GM10266 (cell line): Measurements from ENCODE around the gene KCNT1.
A peak's percentile ranks its signal among the peaks of the same experiment; 100 is the strongest.

Experiments
- DNase-seq: peaks from one replicate; pipeline ENCODE4 v3.0.0; 2012; ENCODE audit errors: extremely low spot score
- TF ChIP-seq, protein P1 (sequence below): IDR thresholded peaks from 2 replicates; pipeline ENCODE4 v1.5.1; 2012; ENCODE audit warnings: mild to moderate bottlenecking, low read depth; ENCODE audit not compliant: control insufficient read depth, insufficient read depth; ENCODE audit errors: missing control alignments

The KCNT1 gene

DNA sequence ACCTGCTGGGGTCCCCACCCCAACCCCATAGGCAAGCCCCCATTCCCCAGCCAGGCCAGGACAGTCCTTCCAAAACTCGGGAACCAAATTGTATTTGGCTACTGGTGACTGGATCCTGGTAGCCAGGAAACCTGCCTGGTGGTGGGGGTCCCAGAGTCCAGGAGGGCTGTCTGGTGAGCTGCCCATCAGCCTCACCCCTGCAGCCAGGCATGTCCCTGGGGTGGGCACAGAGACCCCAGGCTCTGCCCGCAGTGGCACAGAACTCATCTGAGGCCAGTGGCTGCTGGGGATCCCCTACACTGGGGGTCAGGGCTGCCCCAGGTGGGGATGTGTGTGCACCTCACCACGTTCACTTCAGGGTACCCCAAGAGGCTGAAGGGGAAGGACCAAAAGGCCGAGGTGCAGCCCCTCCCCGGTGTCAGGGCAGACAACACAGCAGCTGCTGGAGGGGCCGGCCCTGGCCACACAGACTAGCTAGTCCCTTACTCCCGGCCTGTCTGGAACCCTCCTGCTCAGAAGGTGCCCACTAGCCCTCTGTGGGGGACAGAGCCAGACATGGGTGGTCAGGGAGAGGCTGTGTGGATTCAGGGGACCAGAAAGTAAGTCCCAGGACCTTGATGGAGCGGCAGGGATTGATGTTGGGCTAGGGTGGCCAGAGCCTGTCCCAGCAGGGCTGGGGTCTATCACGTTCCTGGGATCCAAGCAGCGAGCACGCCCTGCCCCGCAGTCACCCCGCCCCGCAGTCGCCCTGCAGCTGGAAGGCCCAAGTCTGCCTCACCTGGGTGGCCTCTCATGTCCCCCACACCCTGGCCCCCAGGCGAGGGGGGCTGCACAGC lies 91.5 kb downstream of the KCNT1 start:
- DNase-seq: no peak
- TF ChIP-seq, protein P1, sequence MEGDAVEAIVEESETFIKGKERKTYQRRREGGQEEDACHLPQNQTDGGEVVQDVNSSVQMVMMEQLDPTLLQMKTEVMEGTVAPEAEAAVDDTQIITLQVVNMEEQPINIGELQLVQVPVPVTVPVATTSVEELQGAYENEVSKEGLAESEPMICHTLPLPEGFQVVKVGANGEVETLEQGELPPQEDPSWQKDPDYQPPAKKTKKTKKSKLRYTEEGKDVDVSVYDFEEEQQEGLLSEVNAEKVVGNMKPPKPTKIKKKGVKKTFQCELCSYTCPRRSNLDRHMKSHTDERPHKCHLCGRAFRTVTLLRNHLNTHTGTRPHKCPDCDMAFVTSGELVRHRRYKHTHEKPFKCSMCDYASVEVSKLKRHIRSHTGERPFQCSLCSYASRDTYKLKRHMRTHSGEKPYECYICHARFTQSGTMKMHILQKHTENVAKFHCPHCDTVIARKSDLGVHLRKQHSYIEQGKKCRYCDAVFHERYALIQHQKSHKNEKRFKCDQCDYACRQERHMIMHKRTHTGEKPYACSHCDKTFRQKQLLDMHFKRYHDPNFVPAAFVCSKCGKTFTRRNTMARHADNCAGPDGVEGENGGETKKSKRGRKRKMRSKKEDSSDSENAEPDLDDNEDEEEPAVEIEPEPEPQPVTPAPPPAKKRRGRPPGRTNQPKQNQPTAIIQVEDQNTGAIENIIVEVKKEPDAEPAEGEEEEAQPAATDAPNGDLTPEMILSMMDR: no peak

DNA sequence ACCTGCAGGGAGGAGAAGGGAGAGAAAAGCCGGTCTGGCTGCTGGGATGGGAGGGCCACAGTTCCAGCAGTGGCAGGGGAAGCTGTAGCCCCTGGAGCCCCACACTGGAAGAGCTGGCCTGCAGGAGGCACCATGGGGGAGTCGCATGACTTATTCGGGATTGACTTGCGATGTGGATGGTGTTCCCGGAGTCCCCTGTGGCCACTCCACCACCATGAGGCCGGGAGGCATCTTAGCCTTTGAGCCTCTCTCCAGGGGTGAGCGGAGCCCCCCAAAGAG lies 92.0 kb downstream of the KCNT1 start:
- TF ChIP-seq, protein P1: no peak
- no peak for DNase-seq

DNA sequence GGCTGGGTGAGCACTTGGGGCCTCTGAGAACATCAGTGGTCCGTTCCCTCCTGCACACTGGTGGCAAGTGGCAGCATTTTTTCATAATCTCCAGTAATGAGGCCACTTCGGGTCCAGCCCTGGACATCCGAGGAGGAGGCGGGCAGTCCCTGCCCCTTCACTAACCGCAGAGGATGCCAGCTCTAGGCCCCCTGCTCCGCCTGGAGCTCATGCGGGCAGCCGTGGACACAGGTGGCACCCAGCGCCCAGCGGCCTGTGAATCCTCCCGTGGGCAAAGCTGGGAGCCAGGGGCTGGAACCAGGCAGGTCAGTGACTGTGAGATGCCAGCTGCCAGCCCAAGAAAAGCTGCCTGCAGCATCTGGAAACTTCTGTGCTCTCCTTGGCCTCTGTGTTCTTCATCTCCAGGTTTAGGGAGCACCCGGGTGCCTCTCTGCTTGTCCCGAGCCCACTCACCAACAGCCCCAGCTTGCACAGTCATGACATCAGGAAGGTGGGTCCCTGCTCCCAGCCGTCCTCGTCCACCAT lies 92.4 kb downstream of the KCNT1 start:
- TF ChIP-seq, protein P1: no peak
- no peak for DNase-seq

DNA sequence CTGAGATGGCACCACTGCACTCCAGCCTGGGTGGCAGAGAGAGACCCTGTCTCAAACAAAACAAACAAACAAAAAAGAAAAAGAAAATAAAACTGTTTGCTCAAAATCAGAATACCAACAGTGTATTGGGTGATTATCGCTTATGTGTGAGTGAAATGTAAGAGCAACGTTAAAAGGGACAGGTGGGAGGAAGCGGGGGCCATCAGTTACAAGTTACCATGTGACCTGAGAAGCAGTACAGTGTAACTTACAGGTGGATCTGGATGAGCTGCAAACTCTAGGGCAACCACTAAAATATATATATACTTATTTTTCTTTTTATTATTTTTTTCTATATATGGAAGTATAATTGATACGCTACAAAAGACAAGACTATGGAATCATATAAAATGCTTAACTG lies 93.4 kb downstream of the KCNT1 start:
- TF ChIP-seq, protein P1: no peak
- DNase-seq: no peak

DNA sequence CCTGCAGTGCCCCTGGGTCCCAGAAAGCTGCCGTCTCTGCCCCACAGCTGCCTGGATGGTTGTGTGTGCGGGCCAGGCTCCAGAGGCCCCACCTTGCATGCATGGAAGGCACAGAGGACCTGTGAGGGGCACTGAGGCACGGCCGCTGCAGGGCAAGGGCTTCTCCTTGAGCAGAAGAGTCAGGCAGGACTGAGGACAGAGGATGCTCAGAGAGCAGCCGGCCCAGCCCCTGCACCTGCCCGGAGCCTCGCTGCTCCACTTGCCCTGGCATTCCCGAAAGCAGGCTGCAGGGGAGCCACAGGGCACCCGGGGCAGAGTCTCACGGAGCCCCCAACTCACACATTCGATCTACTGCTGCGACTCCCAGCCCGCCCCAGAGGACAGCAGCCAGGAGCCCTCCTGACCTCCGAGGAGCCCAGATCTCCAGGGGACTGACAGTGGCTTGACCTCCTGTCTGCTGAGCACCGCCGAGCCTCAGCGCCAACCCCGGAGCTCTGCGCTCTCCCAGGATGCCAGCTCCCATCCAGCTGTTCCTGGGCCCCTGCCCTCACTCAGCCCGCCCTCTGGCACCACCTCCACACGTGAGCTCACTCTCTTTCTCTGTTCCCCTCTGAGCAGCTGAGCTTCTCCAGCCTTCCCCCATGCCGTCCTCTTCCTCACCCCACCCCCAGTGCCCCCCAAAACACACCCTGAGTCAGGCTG lies 95.0 kb downstream of the KCNT1 start:
- DNase-seq: no peak
- TF ChIP-seq, protein P1: no peak

DNA sequence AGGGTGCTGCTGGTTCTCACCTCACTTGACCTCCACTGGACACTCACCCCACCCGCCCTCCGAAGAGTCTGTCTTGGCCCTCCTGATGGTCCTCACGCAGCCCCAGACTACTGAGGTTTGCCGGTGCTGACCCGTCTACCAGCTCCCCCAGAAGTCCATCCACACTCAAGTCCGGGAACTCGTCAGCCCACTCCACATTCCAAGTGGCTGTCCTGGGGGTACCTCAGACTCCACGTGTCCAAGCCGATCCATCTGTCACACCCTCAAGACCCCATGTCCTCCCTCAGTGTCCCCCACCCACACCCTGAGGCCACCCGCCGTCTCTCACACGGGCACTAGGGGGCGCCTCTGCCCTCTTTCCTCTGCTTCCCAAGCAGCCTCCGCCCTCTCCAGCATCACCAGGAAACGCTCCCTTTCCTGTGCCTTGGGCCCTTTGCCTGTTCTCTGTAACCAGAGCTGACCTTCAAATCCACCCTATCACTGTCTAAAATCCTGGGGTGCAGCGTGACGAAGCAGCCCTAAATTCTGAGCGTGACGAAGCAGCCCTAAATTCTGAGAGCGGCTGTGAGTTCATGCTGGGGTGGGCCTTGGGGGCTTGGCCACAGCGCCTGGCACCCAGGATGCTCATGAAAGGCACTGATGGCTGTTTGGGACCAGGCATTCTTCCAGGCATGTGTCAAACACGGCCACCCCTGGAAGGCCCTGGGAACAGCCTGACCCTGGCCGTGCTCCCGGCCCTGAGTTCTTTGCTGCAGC lies 95.7 kb downstream of the KCNT1 start:
- DNase-seq: peak; percentile 75
- TF ChIP-seq, protein P1: peak; percentile 69
